Renal cortex interstitium (tissue), 11 donors: ENCODE measurements around the gene PTPMT1. TPM values are rescaled to one million over a fixed set of nuclear protein-coding genes. Genes with fewer than 3 reads are reported as not detected.
A peak's percentile ranks its signal among the peaks of the same experiment; 100 is the strongest.

Experiments
- DNase-seq, 11 donors: peaks; one replicate each; pipeline ENCODE4 v3.0.0-alpha.2; 2013; ENCODE audit warnings: low read depth in 9 of 11, low spot score in 4 of 11; ENCODE audit errors: extremely low read depth in 1 of 11
- polyA plus RNA-seq, 3 donors: library from polyadenylated mRNA; unstranded; fragments of 120-200 nt; gene quantifications; one replicate each; pipeline ENCODE4 v1.2.1, GENCODE V29; 2013; ENCODE audit not compliant: insufficient read length in 3 of 3

PTPMT1 gene
- polyA plus RNA-seq, 3 donors: 47.0 to 59.2 (median 51.9) TPM

DNA sequence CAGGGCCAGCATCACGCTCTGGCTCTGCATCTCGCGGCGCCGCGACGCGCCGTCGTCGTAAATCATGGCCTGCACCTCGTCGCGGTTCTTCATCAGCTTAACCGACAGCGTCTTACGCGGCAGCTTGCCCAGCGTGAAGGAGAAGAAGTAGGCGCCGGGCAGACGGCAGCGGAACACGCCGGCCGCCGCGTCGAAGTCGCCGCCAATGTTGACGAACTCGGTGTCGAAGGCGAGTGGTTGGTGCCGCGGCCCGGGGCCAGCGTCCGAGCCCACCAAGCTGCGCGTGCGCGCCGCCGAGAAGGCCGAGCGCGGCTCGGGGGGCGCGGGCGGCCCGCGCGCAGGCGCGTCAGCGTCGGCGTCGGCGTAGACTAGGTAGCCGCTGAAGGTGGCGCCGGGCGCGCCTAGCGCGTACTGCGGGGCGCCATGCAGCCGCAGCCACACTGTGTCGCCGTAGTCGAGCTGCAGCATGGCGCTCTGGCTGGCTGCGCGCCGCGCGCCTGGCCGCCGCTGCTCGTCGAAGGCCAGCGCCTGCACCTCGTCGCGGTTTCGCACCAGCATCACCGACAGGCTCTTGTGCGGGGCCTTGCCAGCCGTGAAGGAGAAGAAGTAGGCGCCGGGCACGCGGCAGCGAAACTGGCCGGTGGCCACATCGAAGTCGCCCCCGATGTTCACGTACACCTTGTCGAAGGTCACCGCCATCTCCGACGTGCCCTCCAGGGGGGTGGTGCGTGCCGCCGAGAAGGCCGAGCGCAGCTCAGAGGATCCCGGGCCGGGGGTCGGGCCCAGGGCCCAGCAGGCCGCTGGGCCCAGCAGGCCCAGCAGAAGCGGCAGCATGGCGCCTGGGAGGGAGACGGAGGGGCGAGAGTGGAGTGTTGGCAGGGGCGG lies 24.8 kb downstream of the PTPMT1 start:
- peak in 4 of 11 donors; percentile 46 to 60 (median 48) for DNase-seq

DNA sequence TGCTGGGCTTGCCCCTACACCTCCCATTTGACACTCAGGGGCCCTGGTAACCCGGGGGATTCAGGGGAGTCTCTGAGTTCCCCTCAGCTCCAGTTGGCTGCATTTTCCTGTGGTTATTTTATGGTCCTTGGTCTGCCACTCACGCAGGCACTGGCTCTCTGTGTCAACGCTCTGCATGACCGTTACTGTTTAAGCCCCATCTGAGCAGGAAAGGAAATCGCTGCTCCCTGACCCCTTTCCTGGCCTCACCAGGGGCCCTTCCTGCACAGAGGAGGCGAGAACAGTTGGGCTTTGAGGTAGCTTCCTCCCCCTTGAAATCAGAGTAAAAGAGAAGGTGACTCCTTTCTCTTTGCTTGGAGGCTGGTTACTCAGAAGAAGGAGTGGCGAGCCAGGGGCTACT lies 26.4 kb downstream of the PTPMT1 start:
- no peak for DNase-seq

DNA sequence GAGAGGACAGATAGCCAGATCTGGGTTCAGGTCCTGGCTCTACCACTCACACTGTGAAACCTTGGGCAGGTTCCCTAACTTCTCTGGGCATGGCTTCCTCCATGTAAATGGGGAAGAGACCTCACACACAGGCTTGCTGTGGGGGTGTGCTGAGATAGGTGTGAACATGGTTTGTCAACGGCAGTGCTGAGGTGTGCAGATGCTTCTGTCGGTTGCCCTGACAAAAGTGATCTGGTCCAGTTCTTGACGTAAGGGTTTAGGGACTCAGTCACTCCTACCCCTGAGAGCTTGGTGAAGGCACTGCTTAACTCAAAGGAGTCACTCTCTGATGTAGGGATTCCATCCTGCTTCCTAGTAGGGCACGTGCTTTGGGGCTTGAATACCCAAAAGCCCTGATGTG lies 26.9 kb downstream of the PTPMT1 start:
- DNase-seq: no peak

DNA sequence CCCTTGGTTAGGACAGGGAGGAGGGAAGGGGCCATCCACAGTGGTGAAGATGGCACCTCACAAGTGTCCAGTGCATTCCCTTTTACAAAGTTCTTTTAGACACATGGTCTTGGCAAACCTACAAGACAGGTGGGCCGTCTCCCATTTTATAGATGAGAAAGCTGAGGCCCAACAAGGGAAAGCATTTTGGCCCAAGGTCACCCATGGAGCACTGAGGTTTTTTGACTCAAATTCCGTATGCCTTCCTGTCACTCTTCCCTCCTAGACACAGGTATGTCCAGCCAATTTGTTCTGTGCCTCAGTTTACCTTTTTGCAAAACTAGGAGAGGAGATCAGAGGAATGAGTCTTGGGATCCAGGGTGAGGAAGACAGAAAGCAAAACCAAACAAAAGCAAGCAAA lies 27.6 kb downstream of the PTPMT1 start:
- no peak for DNase-seq

DNA sequence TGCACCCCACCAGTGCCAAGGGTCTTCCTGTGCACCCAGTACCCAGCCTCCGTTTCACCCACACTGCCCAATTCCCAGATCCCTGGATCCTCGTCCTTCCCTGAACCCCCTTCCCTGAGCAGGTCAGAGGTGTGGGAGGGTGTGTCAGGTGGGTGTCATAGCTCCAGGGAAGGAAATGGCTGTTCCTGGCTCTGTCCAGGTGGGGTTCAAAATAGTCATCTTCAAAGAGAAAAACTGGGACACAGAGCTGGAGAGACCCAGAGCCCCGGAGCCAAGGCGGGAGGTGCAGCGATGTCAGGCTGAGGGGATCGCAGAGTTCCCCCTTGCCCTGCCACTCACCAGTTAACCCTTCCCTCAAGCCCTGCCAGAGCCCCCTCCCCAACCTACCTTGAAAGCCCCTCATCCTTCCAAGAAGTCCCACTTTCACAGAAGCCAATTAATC lies 28.1 kb downstream of the PTPMT1 start:
- DNase-seq: no peak

DNA sequence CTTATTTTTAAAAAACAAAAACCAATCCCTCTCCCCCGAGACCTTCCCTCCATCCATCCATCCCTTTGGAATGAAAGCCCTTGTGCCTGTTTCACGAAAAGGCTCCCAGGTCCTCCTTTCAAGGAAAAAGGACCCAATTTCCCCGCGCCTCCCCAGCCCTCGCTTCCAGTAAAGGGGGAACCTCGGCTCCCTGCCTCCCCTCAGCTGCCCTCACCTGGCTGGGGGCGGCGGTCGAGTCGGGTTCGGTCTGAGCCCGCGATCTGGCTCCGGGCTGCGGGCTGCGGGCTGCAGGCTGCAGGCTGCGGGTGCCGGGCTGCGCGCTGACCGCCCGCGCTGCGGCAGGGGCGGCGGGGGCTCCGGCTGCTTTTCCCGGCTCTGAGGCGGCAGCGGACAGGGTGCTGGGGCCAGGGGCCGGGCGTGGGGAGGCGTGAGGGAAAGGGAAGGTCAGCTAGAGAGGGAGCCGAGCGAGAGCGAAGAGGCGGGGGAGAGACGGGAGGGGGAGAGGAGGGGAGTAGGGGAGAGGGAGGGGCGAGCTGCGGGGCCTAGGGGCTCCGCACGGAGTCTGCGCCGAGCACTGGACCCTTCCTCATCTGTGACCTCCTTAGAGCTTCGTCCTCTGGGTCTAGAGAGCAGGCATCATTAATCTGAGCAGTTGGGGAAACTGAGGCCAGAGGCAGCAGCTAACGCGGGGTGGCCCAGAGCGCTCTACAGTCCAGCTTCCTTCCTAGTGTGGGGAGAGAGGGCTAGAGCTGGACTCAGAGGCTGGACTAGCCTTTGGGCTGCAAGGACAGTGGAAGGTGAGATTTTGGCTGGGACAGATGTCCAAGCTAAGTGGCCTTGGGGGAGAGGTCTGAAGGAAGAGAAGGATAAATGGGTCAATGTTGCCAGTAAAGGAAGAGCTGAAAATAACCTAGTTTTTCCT lies 28.8 kb downstream of the PTPMT1 start, which contains the start of gene C1QTNF4:
Gene C1QTNF4 (minus strand): TSS at position 478 of the 922 bp plus-strand sequence. CDS start 3,601 bp downstream, outside the sequence.
- no peak for DNase-seq

DNA sequence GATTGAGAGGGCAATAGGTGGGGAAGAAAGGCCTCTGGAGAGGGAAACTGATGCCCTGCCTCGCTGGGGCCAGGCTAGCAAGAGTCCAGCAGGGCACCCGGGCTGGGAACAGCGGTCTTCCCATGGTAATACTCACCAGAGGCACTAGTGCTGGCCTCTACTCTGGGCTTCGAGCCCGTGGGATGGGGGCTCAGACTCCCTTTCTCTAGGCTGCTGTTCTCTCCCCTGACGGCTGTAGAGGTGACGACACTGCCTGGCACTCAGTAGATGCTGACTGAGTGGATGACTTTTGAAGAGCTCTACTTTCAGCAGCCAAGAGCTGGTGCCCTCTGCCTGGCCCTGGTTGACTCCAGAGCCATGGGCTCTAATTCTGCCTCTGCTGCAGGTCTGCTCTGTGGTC lies 29.6 kb downstream of the PTPMT1 start:
- no peak for DNase-seq

DNA sequence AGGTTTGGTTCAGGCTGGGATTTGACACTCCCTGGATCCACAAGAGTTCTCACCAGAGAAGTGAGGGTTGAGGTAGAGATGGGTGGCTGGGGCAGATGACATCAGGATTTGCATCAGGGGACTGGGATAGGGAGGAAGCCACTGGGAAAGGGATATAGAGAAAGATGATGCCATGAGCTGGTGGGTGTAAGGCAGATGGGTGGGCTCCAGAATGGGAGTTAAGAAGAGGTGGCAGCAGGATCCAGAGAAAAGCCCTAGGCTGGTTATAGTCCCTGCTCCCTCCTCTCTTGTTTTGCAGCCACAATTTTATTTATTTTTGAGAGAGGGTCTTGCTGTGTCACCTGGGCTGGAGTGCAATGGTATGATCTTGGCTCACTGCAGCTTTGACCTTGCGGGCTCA lies 30.6 kb downstream of the PTPMT1 start:
- no peak for DNase-seq

DNA sequence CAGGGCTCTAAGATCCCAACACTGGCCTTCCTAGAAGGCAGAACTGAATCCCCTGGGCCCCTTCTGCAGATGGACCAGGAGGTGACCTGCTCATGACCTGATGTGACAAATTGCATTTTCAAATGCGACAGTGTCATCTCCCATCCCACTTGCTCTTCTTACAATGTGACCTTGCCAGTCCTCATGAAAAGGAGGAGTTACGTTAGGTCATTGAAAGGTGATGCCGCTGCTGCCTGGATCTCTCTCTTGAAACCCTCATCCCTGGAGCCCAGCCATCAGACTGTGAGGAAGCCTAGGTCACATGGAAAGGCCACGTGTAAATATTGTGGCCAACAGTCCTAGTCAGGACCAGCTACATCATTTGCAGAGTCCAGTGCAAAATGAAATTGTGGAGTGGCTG lies 34.5 kb downstream of the PTPMT1 start:
- no peak for DNase-seq

DNA sequence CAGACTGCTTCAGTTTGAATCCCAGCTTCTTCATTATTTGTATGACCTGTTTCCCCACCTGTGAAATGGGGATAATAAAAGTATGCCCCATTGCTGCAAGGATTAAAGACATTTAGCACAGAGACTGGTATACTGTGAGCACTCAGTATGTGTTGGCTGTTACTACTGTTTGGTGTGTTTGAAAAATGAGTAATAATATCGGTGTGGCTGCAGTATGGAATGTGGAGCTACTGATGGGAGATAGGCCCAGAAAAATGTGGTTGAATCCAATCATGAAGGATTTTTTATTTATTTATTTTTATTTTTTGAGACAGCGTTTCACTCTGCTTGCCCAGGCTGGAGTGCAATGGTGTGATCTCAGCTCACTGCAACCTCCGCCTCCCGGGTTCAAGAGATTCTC lies 37.9 kb downstream of the PTPMT1 start:
- DNase-seq: no peak

DNA sequence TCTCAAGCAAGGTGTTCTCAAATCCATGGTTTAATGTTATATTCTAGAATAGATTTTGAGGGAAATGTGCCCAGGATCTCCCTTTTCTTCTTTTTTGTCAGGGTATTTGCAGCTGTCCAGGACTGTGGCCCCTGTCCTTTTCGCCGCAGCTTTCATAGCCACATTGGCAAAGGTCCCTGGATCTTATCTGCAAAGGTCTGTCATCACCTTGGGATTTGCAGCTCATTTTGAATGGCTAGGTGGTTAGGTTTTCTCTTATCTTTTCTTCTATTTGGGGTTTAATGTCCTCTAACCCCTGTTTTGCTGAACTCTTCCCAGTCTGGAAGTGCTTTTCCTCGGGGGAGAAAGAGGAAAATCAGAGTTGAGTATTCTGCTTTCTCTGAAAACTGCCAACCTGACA lies 40.5 kb downstream of the PTPMT1 start:
- DNase-seq: no peak

DNA sequence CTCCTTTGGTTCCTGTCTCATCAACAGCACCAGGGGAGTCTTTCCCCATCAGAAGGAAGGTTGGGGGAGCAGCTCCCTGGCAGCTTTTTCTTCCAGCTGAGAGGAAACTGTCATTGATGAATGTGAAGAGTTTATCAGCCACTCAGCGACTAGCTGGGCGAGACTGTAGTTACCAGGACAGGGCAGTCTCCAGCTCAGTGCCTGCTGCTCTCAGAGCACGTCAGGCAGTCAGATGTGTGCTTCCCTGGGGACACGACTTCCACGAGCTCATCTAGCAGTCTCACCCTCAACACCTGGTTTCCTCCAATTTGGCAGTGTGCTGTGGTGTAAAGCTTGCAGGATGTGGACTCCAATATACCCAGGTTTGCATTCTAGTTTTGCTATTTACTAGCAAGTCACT lies 41.3 kb downstream of the PTPMT1 start:
- no peak for DNase-seq

DNA sequence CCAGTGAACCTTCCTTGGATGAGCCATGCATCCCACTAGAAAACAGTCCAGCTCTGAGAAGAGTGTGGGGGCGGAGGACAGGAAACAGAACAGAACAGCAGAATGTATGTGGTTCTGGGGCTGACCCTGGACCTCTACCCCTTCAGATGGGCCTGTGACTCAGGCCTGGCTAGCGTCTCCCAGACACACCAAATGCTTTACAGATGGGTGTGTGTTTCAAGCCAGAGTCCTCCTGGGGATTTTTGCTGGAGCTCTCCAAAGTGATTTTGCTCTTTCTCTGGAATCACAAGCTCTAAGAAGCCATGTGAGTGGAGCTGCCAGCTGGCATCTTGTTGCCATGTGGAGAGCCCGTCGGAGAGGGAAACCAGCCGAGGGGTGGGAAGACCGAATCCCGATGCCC lies 42.0 kb downstream of the PTPMT1 start:
- no peak for DNase-seq

DNA sequence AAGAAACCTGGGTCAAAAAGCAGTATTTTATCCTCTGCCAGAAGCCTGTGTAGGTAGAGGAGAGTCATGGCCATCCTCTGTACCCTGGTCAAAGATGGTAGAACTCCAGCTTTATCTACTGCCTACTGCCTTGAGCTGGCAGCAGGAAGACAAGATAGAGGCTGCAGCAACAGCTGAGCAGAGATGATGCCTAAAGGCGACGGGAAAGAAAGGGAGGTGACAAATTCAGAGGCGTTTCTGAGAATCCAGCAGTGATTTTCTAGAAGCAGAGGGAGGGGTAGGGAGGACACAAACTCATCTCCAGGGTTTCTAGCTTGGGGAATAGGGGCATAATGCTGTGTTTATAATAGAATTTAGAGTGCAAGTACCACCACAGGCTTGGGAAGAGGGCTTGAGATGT lies 44.3 kb downstream of the PTPMT1 start:
- DNase-seq: no peak

DNA sequence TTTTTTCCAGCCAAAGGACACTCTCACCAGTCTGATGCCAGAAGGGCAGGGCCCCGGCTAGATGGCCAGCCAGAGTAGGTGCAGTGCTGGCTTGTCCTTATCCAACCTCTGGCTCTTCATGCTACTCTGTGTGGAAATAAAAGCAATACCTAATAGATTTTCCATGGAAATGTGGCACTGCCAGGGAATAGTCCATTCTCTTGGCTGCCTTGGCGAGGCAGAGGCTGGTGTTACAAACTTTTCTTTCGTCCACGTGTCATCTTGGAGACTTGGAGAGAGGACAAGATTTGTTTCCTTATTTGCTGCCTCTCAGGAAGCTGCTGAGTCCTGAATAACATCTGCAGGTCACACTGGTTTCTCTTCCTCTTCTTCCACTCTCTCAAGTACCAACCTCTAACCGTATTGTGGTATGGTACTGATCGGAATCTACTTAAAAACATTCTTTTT lies 46.0 kb downstream of the PTPMT1 start:
- no peak for DNase-seq

DNA sequence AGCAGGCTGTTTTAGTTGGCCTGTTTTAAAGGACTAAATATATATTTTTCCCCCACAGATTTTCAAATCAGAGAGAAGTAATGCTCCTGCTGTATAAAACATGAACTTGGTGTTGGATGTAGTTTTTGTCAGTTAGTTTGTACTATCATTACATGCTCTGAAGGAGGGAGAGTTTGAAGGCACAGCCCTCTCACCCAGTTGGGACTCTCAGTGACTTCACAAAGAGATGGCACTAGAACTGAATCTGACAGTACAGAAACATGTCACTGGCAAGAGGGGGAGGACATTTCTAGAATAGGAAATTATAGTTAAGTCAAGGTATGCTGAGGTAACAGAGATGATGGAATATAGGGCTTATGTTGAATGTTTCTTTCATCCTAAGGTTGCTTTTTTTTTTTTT lies 49.9 kb downstream of the PTPMT1 start:
- DNase-seq: no peak

DNA sequence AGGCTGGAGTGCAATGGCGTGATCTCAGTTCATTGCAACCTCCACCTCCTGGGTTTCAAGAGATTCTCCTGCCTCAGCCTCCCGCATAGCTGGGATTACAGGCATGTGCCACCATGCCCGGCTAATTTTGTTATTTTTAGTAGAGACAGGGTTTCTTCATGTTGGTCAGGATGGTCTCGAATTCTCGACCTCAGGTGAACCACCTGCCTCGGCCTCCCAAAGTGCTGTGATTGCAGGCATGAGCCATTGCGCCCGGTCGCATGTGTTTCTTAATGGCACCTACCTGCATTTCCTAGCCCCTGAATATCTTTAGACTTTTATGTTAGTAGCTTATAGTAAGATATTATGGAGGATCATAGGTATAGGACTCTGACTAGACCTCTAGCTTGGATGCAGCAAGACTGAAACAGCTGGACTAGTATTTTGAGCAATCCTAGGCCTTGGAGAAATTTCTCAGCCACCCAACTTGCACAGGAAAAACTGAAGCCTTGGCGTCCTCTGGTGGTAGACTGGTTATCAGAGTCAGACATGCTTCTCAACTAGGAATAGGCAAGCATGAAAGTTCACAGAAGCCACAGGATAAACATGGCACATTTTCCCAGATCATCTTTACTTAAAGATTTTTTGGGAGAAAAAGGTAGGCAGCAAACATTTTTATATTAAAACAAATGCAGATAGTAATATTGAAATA lies 51.5 kb downstream of the PTPMT1 start:
- peak in 3 of 11 donors; percentile 29 to 54 (median 45) for DNase-seq

DNA sequence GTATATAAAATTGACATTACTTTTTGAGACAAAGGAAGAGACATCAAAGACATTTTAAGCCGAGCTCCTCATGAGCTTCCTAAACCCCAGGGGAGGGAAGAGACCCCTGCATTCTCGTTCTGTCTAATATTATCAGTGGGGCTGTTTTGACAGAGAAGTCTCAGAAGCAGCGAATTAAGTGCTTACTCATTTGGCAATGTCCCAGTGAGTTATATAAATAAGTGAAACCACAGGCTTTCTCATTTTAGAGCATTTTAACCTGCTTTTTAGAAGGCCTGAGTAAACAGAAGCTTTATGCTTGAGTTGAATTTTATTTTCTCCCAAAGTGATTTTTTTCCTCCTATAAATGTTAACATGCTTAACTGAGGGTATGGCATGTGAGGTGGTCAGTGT lies 52.0 kb downstream of the PTPMT1 start:
- no peak for DNase-seq

DNA sequence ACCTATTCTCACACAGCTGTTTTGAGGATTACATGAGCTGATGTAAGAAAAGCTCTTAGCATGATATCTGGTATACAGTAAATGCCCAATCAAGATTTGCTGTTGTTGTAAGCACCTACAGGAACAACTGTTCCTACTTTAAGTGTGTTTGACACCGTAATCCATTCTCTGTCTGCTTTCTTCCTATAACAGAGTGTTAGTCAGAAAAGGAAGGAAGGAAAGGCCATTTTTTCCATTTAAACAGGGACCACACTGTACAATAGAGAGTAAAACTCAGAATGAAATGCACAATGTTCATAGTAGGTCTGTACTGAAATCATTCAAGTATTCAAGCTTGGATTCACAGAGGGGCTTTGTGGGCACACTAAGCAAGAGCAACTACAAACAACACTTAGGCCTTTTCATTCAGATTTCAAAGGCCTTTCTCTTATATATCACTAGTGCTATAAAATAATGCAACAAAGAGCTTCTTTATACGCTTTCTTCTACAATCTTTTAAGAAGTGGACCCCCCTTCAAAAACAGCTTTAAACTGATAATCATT lies 55.5 kb downstream of the PTPMT1 start:
- DNase-seq: no peak
